Body of pancreas (tissue), 4 donors: ENCODE measurements around the gene SUGCT. TPM values are rescaled to one million over a fixed set of nuclear protein-coding genes. Genes with fewer than 3 reads are reported as not detected.
"Not testable (repeated sequence)": the region's sequence is repeated elsewhere in the genome, so short reads cannot be mapped to it uniquely, and the experiment has no call there.

Experiments
- ATAC-seq: fragments of 150-250 bp; one replicate; pipeline ENCODE4 v1.9.1; 2016
- DNase-seq, 4 donors: peaks; one replicate each; pipeline ENCODE4 v3.0.0-alpha.2; 2019
- H3K27ac ChIP-seq, 4 donors: fragments of 200-600 bp; sonication (generic); 1 replicate in 3 of 4; 2 replicates in 1 of 4; pipeline versions ENCODE4 v1.5.1 to v1.6.1; 2016 to 2019; ENCODE audit warnings: mild to moderate bottlenecking in 1 of 4, mixed read lengths in 1 of 4, moderate library complexity in 1 of 4
- H3K27me3 ChIP-seq, 2 donors: fragments of 200-600 bp; sonication (generic); one replicate each; pipeline ENCODE4 v1.6.0; 2016; ENCODE audit warnings: mild to moderate bottlenecking in 1 of 2
- H3K36me3 ChIP-seq, 2 donors: fragments of 200-600 bp; sonication (generic); replicated peaks in 1 of 2; 2 replicates each; pipeline ENCODE4 v1.5.1; 2016; ENCODE audit warnings: low read depth in 2 of 2; ENCODE audit not compliant: insufficient read depth in 1 of 2
- H3K4me1 ChIP-seq: fragments of 200-600 bp; sonication (generic); one replicate; pipeline ENCODE4 v1.6.0; 2016
- H3K4me3 ChIP-seq, 2 donors: fragments of 200-600 bp; sonication (generic); 1 replicate in 1 of 2; 2 replicates in 1 of 2; pipeline ENCODE4 v1.5.1; 2016 to 2019
- H3K9me3 ChIP-seq, 3 donors: fragments of 200-600 bp; sonication (generic); 1 replicate in 2 of 3; 2 replicates in 1 of 3; pipeline ENCODE4 v1.5.1; 2016
- CTCF ChIP-seq, 7 experiments: fragments of 450-650 bp in 4 of 7; fragments of 200-600 bp in 3 of 7; sonication (generic) in 3 of 7; IDR thresholded peaks; one replicate each; pipeline ENCODE4 v1.5.1; 2016 to 2019; ENCODE audit warnings: antibody characterized with exemption in 7 of 7
- POLR2A ChIP-seq, 3 donors: fragments of 450-650 bp; IDR thresholded peaks; one replicate each; pipeline ENCODE4 v1.6.1; 2016; ENCODE audit warnings: antibody characterized with exemption in 3 of 3, mild to moderate bottlenecking in 2 of 3
- WGBS, 2 donors: methylation state at CpG; one replicate each; pipeline ENCODE4 v1.1.5; 2017; 5-methylcytosine and 5-hydroxymethylcytosine counted together
- intact Hi-C: fragments of 100-400 bp; cut with DNase I; formaldehyde crosslinking; loops from one replicate; pipeline ENCODE4 v1.15.1; 2023
- total RNA-seq, 2 donors: library from RNA; depleted of rRNA; stranded (reverse); fragments of >200 nt; gene quantifications; one replicate each; pipeline ENCODE4 v1.1.0, GENCODE V29; 2016

Gene SUGCT
- total RNA-seq, 2 donors from 2014 or later = 0.78 to 1.3 TPM

- Histone ChIP-seq H3K9me3 (no peaks in the 10 kb centered on the region), H3K27me3 (no peaks in the 10 kb centered on the region), H3K27ac (no peak overlapping the region), H3K4me3 (no peak overlapping the region), H3K36me3 (no peaks in the 10 kb centered on the region), H3K4me1 (no peaks in the 10 kb centered on the region)
- ATAC-seq (no peak), DNase-seq (no peak)
- TF ChIP-seq CTCF (IDR thresholded peaks at IDR 0.05) = no peak
- no peak for TF ChIP-seq POLR2A (IDR thresholded peaks at IDR 0.05)
- intact Hi-C loops = no loop called here
- WGBS, 2 donors = 70 to 78% methylated on average over 15 of the region's 15 CpGs
These were observed 509.8 kb downstream of the SUGCT start for GRCh38 chr7:40644454-40645188.

- Histone ChIP-seq H3K4me1 (no peaks in the 10 kb centered on the region), H3K4me3 (no peak overlapping the region), H3K27me3 (no peaks in the 10 kb centered on the region), H3K9me3 (no peaks in the 10 kb centered on the region), H3K36me3 (no peaks in the 10 kb centered on the region), H3K27ac (no peak overlapping the region)
- ATAC-seq = no peak
- no peak for DNase-seq
- WGBS, 2 donors = 78 to 86% methylated on average over 4 of the region's 4 CpGs
- intact Hi-C loops = no loop called here
- no peak for TF ChIP-seq CTCF (IDR thresholded peaks at IDR 0.05)
These were observed 510.4 kb downstream of the SUGCT start for GRCh38 chr7:40645197-40645596.

- 68 to 70% methylated on average over 2 of the region's 2 CpGs for WGBS, 2 donors
- ATAC-seq = no peak
- Histone ChIP-seq H3K36me3 (no peaks in the 10 kb centered on the region), H3K9me3 (no peaks in the 10 kb centered on the region), H3K4me1 (no peaks in the 10 kb centered on the region), H3K4me3 (no peak overlapping the region), H3K27me3 (no peaks in the 10 kb centered on the region), H3K27ac (no peak overlapping the region)
- DNase-seq = no peak
- intact Hi-C loops = no loop called here
- TF ChIP-seq POLR2A (IDR thresholded peaks at IDR 0.05) (no peak), CTCF (IDR thresholded peaks at IDR 0.05) (no peak)
These were observed 511.9 kb downstream of the SUGCT start for GRCh38 chr7:40646717-40647116.

GRCh38 chr7:40647719-40648118 lies 512.9 kb downstream of the SUGCT start:
- DNase-seq (no peak), ATAC-seq (no peak)
- no peak overlapping the region for H3K27ac ChIP-seq
- H3K36me3 ChIP-seq = no peaks in the 10 kb centered on the region
- 92 to 95% methylated on average over 5 of the region's 5 CpGs for WGBS, 2 donors
- H3K27me3 ChIP-seq = no peaks in the 10 kb centered on the region
- H3K9me3 ChIP-seq = no peaks in the 10 kb centered on the region
- no peaks in the 10 kb centered on the region for H3K4me1 ChIP-seq
- intact Hi-C loops = no loop called here
- no peak for TF ChIP-seq POLR2A (IDR thresholded peaks at IDR 0.05)
- TF ChIP-seq CTCF (IDR thresholded peaks at IDR 0.05) = no peak
- no peak overlapping the region for H3K4me3 ChIP-seq

- WGBS, 2 donors = 78% methylated on average over 1 of the region's 1 CpG
- no peak for TF ChIP-seq POLR2A (IDR thresholded peaks at IDR 0.05)
- TF ChIP-seq CTCF (IDR thresholded peaks at IDR 0.05) = no peak
- H3K4me1 ChIP-seq = no peaks in the 10 kb centered on the region
- ATAC-seq = no peak
- H3K36me3 ChIP-seq = no peaks in the 10 kb centered on the region
- intact Hi-C loops = no loop called here
- no peak overlapping the region for H3K27ac ChIP-seq
- DNase-seq = no peak
- no peak overlapping the region for H3K4me3 ChIP-seq
- no peaks in the 10 kb centered on the region for H3K9me3 ChIP-seq
- H3K27me3 ChIP-seq = no peaks in the 10 kb centered on the region
These were observed 514.4 kb downstream of the SUGCT start for GRCh38 chr7:40649247-40649646.

GRCh38 chr7:40650903-40651302 lies 516.1 kb downstream of the SUGCT start:
- H3K27me3 ChIP-seq, H3K27ac ChIP-seq, H3K9me3 ChIP-seq, H3K4me3 ChIP-seq, H3K4me1 ChIP-seq, DNase-seq, ATAC-seq, intact Hi-C loops, H3K36me3 ChIP-seq: not testable (repeated sequence)
- 85 to 87% methylated on average over 1 of the region's 1 CpG for WGBS, 2 donors
